Thymus (tissue), 11 donors: ENCODE results near the gene SCN1B. TPM values are rescaled to one million over a fixed set of nuclear protein-coding genes. Genes with fewer than 3 reads are reported as not detected.
"Not testable (repeated sequence)": the region's sequence is repeated elsewhere in the genome, so short reads cannot be mapped to it uniquely, and the experiment has no call there.

Source experiments
- DNase-seq, 9 donors: peaks; one replicate each; pipeline ENCODE4 v3.0.0-alpha.2; 2013; ENCODE audit warnings: low spot score in 9 of 9, low read depth in 6 of 9, missing footprints in 1 of 9
- H3K27ac ChIP-seq, 2 donors: one replicate each; pipeline ENCODE4 v1.5.1; 2013; ENCODE audit warnings: control low read depth in 1 of 2, low read depth in 1 of 2, low read length in 1 of 2, mild to moderate bottlenecking in 1 of 2, moderate library complexity in 1 of 2
- H3K27me3 ChIP-seq, 2 donors: one replicate each; pipeline ENCODE4 v1.5.1; 2013; ENCODE audit warnings: low read length in 1 of 2; ENCODE audit not compliant: control insufficient read depth in 2 of 2, insufficient read depth in 1 of 2
- H3K36me3 ChIP-seq, 2 donors: one replicate each; pipeline ENCODE4 v1.5.1; 2013; ENCODE audit warnings: low read length in 1 of 2, mild to moderate bottlenecking in 1 of 2, moderate library complexity in 1 of 2; ENCODE audit not compliant: control insufficient read depth in 2 of 2, insufficient read depth in 2 of 2
- H3K4me1 ChIP-seq, 2 donors: one replicate each; pipeline ENCODE4 v1.5.1; 2013; ENCODE audit warnings: low read length in 2 of 2; ENCODE audit not compliant: control insufficient read depth in 2 of 2, insufficient read depth in 2 of 2
- H3K4me3 ChIP-seq, 2 donors: one replicate each; pipeline ENCODE4 v1.5.1; 2013; ENCODE audit warnings: low read length in 2 of 2, control low read depth in 1 of 2, mild to moderate bottlenecking in 1 of 2
- H3K9me3 ChIP-seq, 2 donors: one replicate each; pipeline ENCODE4 v1.5.1; 2013; ENCODE audit warnings: low read length in 1 of 2, mild to moderate bottlenecking in 1 of 2; ENCODE audit not compliant: control insufficient read depth in 2 of 2, insufficient read depth in 1 of 2
- WGBS: extraction: QIAGEN DNeasy Blood & Tissue Kit; methylation state at CpG from one replicate; pipeline ENCODE4 v1.1.7; 2013; 5-methylcytosine and 5-hydroxymethylcytosine counted together
- polyA plus RNA-seq: library from polyadenylated mRNA; stranded (reverse); fragments of 200-250 nt; gene quantifications from one replicate; pipeline ENCODE4 v1.2.3, GENCODE V29; 2013
- total RNA-seq: library from RNA; stranded (reverse); fragments of 120-200 nt; gene quantifications from one replicate; pipeline ENCODE4 v1.2.4, GENCODE V29; 2013
- donor health status: healthy.

SCN1B gene
- total and polyA plus RNA-seq, 2 donors, result 0.28 to 3.4 TPM

GRCh38 chr19:35022460-35022859 lies 7.8 kb upstream of the SCN1B start:
- peaks cover 85 to 95% of the 10 kb centered on the region in 2 donors for H3K36me3 ChIP-seq
- no peak overlapping the region for H3K27ac ChIP-seq
- no peak overlapping the region for H3K4me3 ChIP-seq
- no peaks in the 10 kb centered on the region for H3K27me3 ChIP-seq
- no peaks in the 10 kb centered on the region for H3K4me1 ChIP-seq
- 96% methylated on average over 14 of the region's 14 CpGs for WGBS
- no peak for DNase-seq
- no peaks in the 10 kb centered on the region for H3K9me3 ChIP-seq

GRCh38 chr19:35023428-35023827 lies 6.8 kb upstream of the SCN1B start:
- DNase-seq, result no peak
- peaks cover 82 to 89% of the 10 kb centered on the region in 2 donors for H3K36me3 ChIP-seq
- no peak overlapping the region for H3K4me3 ChIP-seq
- WGBS, result 92% methylated on average over 19 of the region's 19 CpGs
- H3K27me3 ChIP-seq, result no peaks in the 10 kb centered on the region
- H3K9me3 ChIP-seq, result no peaks in the 10 kb centered on the region
- no peak overlapping the region for H3K27ac ChIP-seq
- no peaks in the 10 kb centered on the region for H3K4me1 ChIP-seq

- Histone ChIP-seq H3K4me1 (no peaks in the 10 kb centered on the region), H3K4me3 (no peak overlapping the region), H3K27me3 (peaks cover 1 to 2% of the 10 kb centered on the region in 2 donors), H3K27ac (no peak overlapping the region), H3K9me3 (no peaks in the 10 kb centered on the region), H3K36me3 (peaks cover 76 to 82% of the 10 kb centered on the region in 2 donors)
- 96% methylated on average over 6 of the region's 6 CpGs for WGBS
- no peak for DNase-seq
Observed at GRCh38 chr19:35024095-35024494, 6.2 kb upstream of the SCN1B start.

GRCh38 chr19:35025969-35026368 lies 4.3 kb upstream of the SCN1B start:
- no peaks in the 10 kb centered on the region for H3K4me1 ChIP-seq
- no peak overlapping the region for H3K4me3 ChIP-seq
- DNase-seq, result no peak
- peaks cover 63 to 67% of the 10 kb centered on the region in 2 donors for H3K36me3 ChIP-seq
- 97% methylated on average over 21 of the region's 21 CpGs for WGBS
- no peak overlapping the region for H3K27ac ChIP-seq
- peaks cover 17 to 19% of the 10 kb centered on the region in 2 donors for H3K27me3 ChIP-seq
- no peaks in the 10 kb centered on the region for H3K9me3 ChIP-seq

GRCh38 chr19:35026418-35026817 lies 3.9 kb upstream of the SCN1B start:
- Histone ChIP-seq H3K27me3 (peaks cover 22 to 23% of the 10 kb centered on the region in 2 donors), H3K36me3 (peaks cover 58 to 62% of the 10 kb centered on the region in 2 donors), H3K4me3 (no peak overlapping the region), H3K9me3 (no peaks in the 10 kb centered on the region), H3K4me1 (no peaks in the 10 kb centered on the region), H3K27ac (no peak overlapping the region)
- WGBS, result 96% methylated on average over 6 of the region's 6 CpGs
- no peak for DNase-seq

GRCh38 chr19:35027009-35027408 lies 3.3 kb upstream of the SCN1B start:
- Histone ChIP-seq H3K4me1 (no peaks in the 10 kb centered on the region), H3K9me3 (no peaks in the 10 kb centered on the region), H3K4me3 (no peak overlapping the region), H3K27ac (no peak overlapping the region), H3K27me3 (peaks cover 28 to 29% of the 10 kb centered on the region in 2 donors), H3K36me3 (peaks cover 52 to 56% of the 10 kb centered on the region in 2 donors)
- no peak for DNase-seq
- 96% methylated on average over 8 of the region's 8 CpGs for WGBS

GRCh38 chr19:35027851-35028599 lies 2.2 kb upstream of the SCN1B start:
- no peaks in the 10 kb centered on the region for H3K4me1 ChIP-seq
- H3K9me3 ChIP-seq, result no peaks in the 10 kb centered on the region
- no peak for DNase-seq
- H3K27me3 ChIP-seq, result peaks cover 35 to 38% of the 10 kb centered on the region in 2 donors
- no peak overlapping the region for H3K4me3 ChIP-seq
- H3K27ac ChIP-seq, result no peak overlapping the region
- 93% methylated on average over 7 of the region's 7 CpGs for WGBS
- peaks cover 46 to 48% of the 10 kb centered on the region in 2 donors for H3K36me3 ChIP-seq

GRCh38 chr19:35028600-35028885 lies 1.7 kb upstream of the SCN1B start:
- DNase-seq, H3K27ac ChIP-seq, H3K9me3 ChIP-seq, H3K4me1 ChIP-seq, H3K4me3 ChIP-seq: not testable (repeated sequence)
- Histone ChIP-seq H3K36me3 (peaks cover 41 to 42% of the 10 kb centered on the region in 2 donors), H3K27me3 (peaks cover 36 to 43% of the 10 kb centered on the region in 2 donors)
- WGBS, result 93% methylated on average over 3 of the region's 3 CpGs

GRCh38 chr19:35029275-35029736 lies 964 bp upstream of the SCN1B start:
- not testable (repeated sequence) for H3K27ac ChIP-seq, DNase-seq, H3K9me3 ChIP-seq, H3K4me1 ChIP-seq, H3K4me3 ChIP-seq
- H3K27me3 ChIP-seq, result peaks cover 36 to 49% of the 10 kb centered on the region in 2 donors
- 84% methylated on average over 11 of the region's 11 CpGs for WGBS
- H3K36me3 ChIP-seq, result peaks cover 33 to 35% of the 10 kb centered on the region in 2 donors
